ENCODE results near the gene SPSB4.

- no peak for TF ChIP-seq POLR2AphosphoS5 (IDR thresholded peaks at IDR 0.05; ENCODE audit: borderline replicate concordance, low read depth, low read length)
- no peak for TF ChIP-seq EZH2 (IDR thresholded peaks at IDR 0.05)
These were observed 29.9 kb upstream of the SPSB4 start for GRCh38 chr3:141021261-141021660.
